CD4-positive, CD25-positive, alpha-beta regulatory T cell (primary cell): ENCODE measurements around the gene ATRNL1. TPM values are rescaled to one million over a fixed set of nuclear protein-coding genes. Genes with fewer than 3 reads are reported as not detected.
"Not testable (repeated sequence)": the region's sequence is repeated elsewhere in the genome, so short reads cannot be mapped to it uniquely, and the experiment has no call there.

Experiments used
- ATAC-seq, 2 donors: fragments of 150-1000 bp; cut with Tn5 transposase; one replicate each; pipeline ENCODE4 v1.10.0; 2021; ENCODE audit warnings: low read depth in 2 of 2, moderate number of reproducible peaks in 2 of 2, moderate library complexity in 1 of 2
- DNase-seq, 3 donors: peaks; one replicate each; pipeline versions ENCODE4 v3.0.0 to v3.0.0-alpha.2; 2012 to 2022; ENCODE audit warnings: mixed read lengths in 1 of 3
- H3K27ac ChIP-seq: one replicate; pipeline ENCODE4 v1.7.0; 2013; ENCODE audit warnings: mild to moderate bottlenecking, low read length; ENCODE audit not compliant: insufficient read depth, poor library complexity, severe bottlenecking
- H3K27me3 ChIP-seq: one replicate; pipeline ENCODE4 v1.7.0; 2013; ENCODE audit warnings: low read length; ENCODE audit not compliant: control insufficient read depth, insufficient read depth
- H3K36me3 ChIP-seq: one replicate; pipeline ENCODE4 v1.7.0; 2013; ENCODE audit warnings: mild to moderate bottlenecking, low read length, moderate library complexity; ENCODE audit not compliant: control insufficient read depth, insufficient read depth
- H3K4me1 ChIP-seq: 2 replicates; pipeline ENCODE4 v1.7.0; 2013; ENCODE audit warnings: mild to moderate bottlenecking, low read length; ENCODE audit not compliant: insufficient read depth, control insufficient read depth, poor library complexity, severe bottlenecking
- H3K4me3 ChIP-seq: one replicate; pipeline ENCODE4 v1.7.0; 2013; ENCODE audit warnings: low read depth, mild to moderate bottlenecking, low read length, moderate library complexity
- H3K9me3 ChIP-seq, 2 experiments: 1 replicate in 1 of 2; 2 replicates in 1 of 2; pipeline ENCODE4 v1.7.0; 2013; ENCODE audit warnings: low read length in 2 of 2, mild to moderate bottlenecking in 1 of 2, moderate library complexity in 1 of 2; ENCODE audit not compliant: control insufficient read depth in 2 of 2
- H3K27ac Mint-ChIP-seq, 3 donors: one replicate each; pipeline ENCODE4 v1.8.0; 2020 to 2022; ENCODE audit warnings: mild to moderate bottlenecking in 3 of 3, mixed read lengths in 3 of 3, moderate library complexity in 2 of 3
- H3K27me3 Mint-ChIP-seq: one replicate; pipeline ENCODE4 v1.8.0; 2022; ENCODE audit warnings: mild to moderate bottlenecking, mixed read lengths
- H3K36me3 Mint-ChIP-seq: one replicate; pipeline ENCODE4 v1.8.0; 2020; ENCODE audit warnings: mixed read lengths
- H3K4me1 Mint-ChIP-seq, 4 donors: one replicate each; pipeline ENCODE4 v1.8.0; 2020 to 2022; ENCODE audit warnings: mixed read lengths in 4 of 4, mild to moderate bottlenecking in 1 of 4
- H3K4me3 Mint-ChIP-seq, 4 donors: one replicate each; pipeline ENCODE4 v1.8.0; 2020 to 2022; ENCODE audit warnings: mild to moderate bottlenecking in 4 of 4, mixed read lengths in 4 of 4, moderate library complexity in 3 of 4
- H3K9me3 Mint-ChIP-seq, 7 donors: one replicate each; pipeline ENCODE4 v1.8.0; 2020 to 2022; ENCODE audit warnings: mixed read lengths in 7 of 7, mild to moderate bottlenecking in 3 of 7, moderate library complexity in 2 of 7
- polyA plus RNA-seq, 4 donors: library from polyadenylated mRNA; unstranded; fragments of 300-500 nt; fragmentation: Illumina TruSeq; gene quantifications; one replicate each; pipeline ENCODE4 v1.2.3, GENCODE V29; 2021
- total RNA-seq: library from RNA; stranded (reverse); gene quantifications from one replicate; pipeline ENCODE4 v1.2.3, GENCODE V29; 2022

Gene ATRNL1
- total and polyA plus RNA-seq, 5 donors from 2014 or later, result not detected

- Histone ChIP-seq H3K4me1 (no peaks in the 10 kb centered on the region), H3K9me3 (peaks cover 0 to 4% of the 10 kb centered on the region in 2 experiments), H3K27me3 (no peaks in the 10 kb centered on the region), H3K36me3 (no peaks in the 10 kb centered on the region), H3K4me3 (no peak overlapping the region), H3K27ac (no peak overlapping the region)
- Mint-ChIP-seq H3K36me3 (no peaks in the 10 kb centered on the region), H3K9me3 (peaks cover 0 to 7% (median 3%) of the 10 kb centered on the region in 7 donors), H3K27me3 (no peaks in the 10 kb centered on the region), H3K27ac (no peak overlapping the region), H3K4me1 (no peaks in the 10 kb centered on the region), H3K4me3 (no peak overlapping the region)
- ATAC-seq, result no peak
- no peak for DNase-seq
Measured at GRCh38 chr10:115503546-115503945, 410.4 kb downstream of the ATRNL1 start.

GRCh38 chr10:115514895-115515294 lies 421.7 kb downstream of the ATRNL1 start:
- H3K4me3 ChIP-seq, result no peak overlapping the region
- ATAC-seq, result no peak
- Mint-ChIP-seq H3K27ac (no peak overlapping the region), H3K27me3 (no peaks in the 10 kb centered on the region), H3K4me3 (no peak overlapping the region), H3K9me3 (peaks cover 0 to 15% (median 2%) of the 10 kb centered on the region in 7 donors), H3K4me1 (no peaks in the 10 kb centered on the region), H3K36me3 (no peaks in the 10 kb centered on the region)
- no peaks in the 10 kb centered on the region for H3K9me3 ChIP-seq
- no peak overlapping the region for H3K27ac ChIP-seq
- no peak for DNase-seq
- H3K27me3 ChIP-seq, result no peaks in the 10 kb centered on the region
- H3K36me3 ChIP-seq, result no peaks in the 10 kb centered on the region
- no peaks in the 10 kb centered on the region for H3K4me1 ChIP-seq

GRCh38 chr10:115525141-115525540 lies 432.0 kb downstream of the ATRNL1 start:
- ATAC-seq (no peak), DNase-seq (no peak)
- H3K4me1 ChIP-seq, result no peaks in the 10 kb centered on the region
- H3K36me3 Mint-ChIP-seq, result no peaks in the 10 kb centered on the region
- H3K27me3 ChIP-seq, result no peaks in the 10 kb centered on the region
- H3K36me3 ChIP-seq, result no peaks in the 10 kb centered on the region
- no peaks in the 10 kb centered on the region for H3K9me3 ChIP-seq
- H3K27ac Mint-ChIP-seq, result peak overlapping the region in 1 of 3 donors; percentile 43
- peaks cover 3 to 23% (median 7%) of the 10 kb centered on the region in 7 donors for H3K9me3 Mint-ChIP-seq
- no peak overlapping the region for H3K27ac ChIP-seq
- no peak overlapping the region for H3K4me3 ChIP-seq
- no peak overlapping the region for H3K4me3 Mint-ChIP-seq
- H3K4me1 Mint-ChIP-seq, result no peaks in the 10 kb centered on the region
- no peaks in the 10 kb centered on the region for H3K27me3 Mint-ChIP-seq

GRCh38 chr10:115527682-115528081 lies 434.5 kb downstream of the ATRNL1 start:
- H3K4me3 Mint-ChIP-seq, ATAC-seq, H3K36me3 ChIP-seq, H3K27ac ChIP-seq, H3K27ac Mint-ChIP-seq, H3K4me1 ChIP-seq, H3K27me3 Mint-ChIP-seq, H3K4me1 Mint-ChIP-seq, DNase-seq, H3K36me3 Mint-ChIP-seq, H3K9me3 ChIP-seq, H3K4me3 ChIP-seq, H3K27me3 ChIP-seq: not testable (repeated sequence)
- peaks cover 3 to 23% (median 9%) of the 10 kb centered on the region in 7 donors for H3K9me3 Mint-ChIP-seq

- not testable (repeated sequence) for H3K27ac ChIP-seq, H3K36me3 ChIP-seq, H3K36me3 Mint-ChIP-seq, H3K4me3 ChIP-seq, H3K4me3 Mint-ChIP-seq, H3K4me1 ChIP-seq, ATAC-seq, H3K27me3 ChIP-seq, DNase-seq, H3K27ac Mint-ChIP-seq, H3K9me3 ChIP-seq, H3K27me3 Mint-ChIP-seq, H3K4me1 Mint-ChIP-seq, H3K9me3 Mint-ChIP-seq
Measured at GRCh38 chr10:115536401-115536800, 443.2 kb downstream of the ATRNL1 start.

- Mint-ChIP-seq H3K27me3 (no peaks in the 10 kb centered on the region), H3K9me3 (peaks cover 0 to 2% (median 1%) of the 10 kb centered on the region in 7 donors), H3K27ac (no peak overlapping the region), H3K36me3 (no peaks in the 10 kb centered on the region), H3K4me3 (no peak overlapping the region), H3K4me1 (no peaks in the 10 kb centered on the region)
- H3K27me3 ChIP-seq, result no peaks in the 10 kb centered on the region
- H3K4me1 ChIP-seq, result no peaks in the 10 kb centered on the region
- DNase-seq (no peak), ATAC-seq (no peak)
- no peaks in the 10 kb centered on the region for H3K9me3 ChIP-seq
- no peak overlapping the region for H3K27ac ChIP-seq
- H3K4me3 ChIP-seq, result no peak overlapping the region
- H3K36me3 ChIP-seq, result no peaks in the 10 kb centered on the region
Measured at GRCh38 chr10:115539142-115539762, 446.1 kb downstream of the ATRNL1 start.

GRCh38 chr10:115555887-115556402 lies 462.8 kb downstream of the ATRNL1 start:
- Mint-ChIP-seq H3K4me1 (no peaks in the 10 kb centered on the region), H3K4me3 (no peak overlapping the region), H3K27me3 (no peaks in the 10 kb centered on the region), H3K27ac (no peak overlapping the region), H3K36me3 (no peaks in the 10 kb centered on the region), H3K9me3 (peaks cover 0 to 17% (median 3%) of the 10 kb centered on the region in 7 donors)
- no peaks in the 10 kb centered on the region for H3K4me1 ChIP-seq
- ATAC-seq, result no peak
- H3K9me3 ChIP-seq, result no peaks in the 10 kb centered on the region
- no peak overlapping the region for H3K27ac ChIP-seq
- no peaks in the 10 kb centered on the region for H3K36me3 ChIP-seq
- H3K4me3 ChIP-seq, result no peak overlapping the region
- DNase-seq, result no peak
- no peaks in the 10 kb centered on the region for H3K27me3 ChIP-seq

- Histone ChIP-seq H3K4me1 (no peaks in the 10 kb centered on the region), H3K36me3 (no peaks in the 10 kb centered on the region), H3K27ac (no peak overlapping the region), H3K4me3 (no peak overlapping the region), H3K27me3 (no peaks in the 10 kb centered on the region), H3K9me3 (no peaks in the 10 kb centered on the region)
- no peaks in the 10 kb centered on the region for H3K27me3 Mint-ChIP-seq
- H3K36me3 Mint-ChIP-seq, result no peaks in the 10 kb centered on the region
- H3K9me3 Mint-ChIP-seq, result peaks cover 0 to 17% (median 3%) of the 10 kb centered on the region in 7 donors
- H3K4me3 Mint-ChIP-seq, result no peak overlapping the region
- ATAC-seq (no peak), DNase-seq (no peak)
- H3K4me1 Mint-ChIP-seq, result no peaks in the 10 kb centered on the region
- no peak overlapping the region for H3K27ac Mint-ChIP-seq
Measured at GRCh38 chr10:115558252-115558651, 465.1 kb downstream of the ATRNL1 start.
